OCI-LY1 (cell line): ENCODE measurements around the gene ABHD1.
"Not testable (repeated sequence)": the region's sequence is repeated elsewhere in the genome, so short reads cannot be mapped to it uniquely, and the experiment has no call there.

ENCODE experiments used
- CTCF ChIP-seq: fragments of 200-600 bp; sonication (generic), shearing (Covaris generic); IDR thresholded peaks from 2 replicates; pipeline ENCODE4 v1.5.1; 2017; ENCODE audit warnings: mild to moderate bottlenecking, antibody characterized with exemption, low read length, moderate library complexity, mixed read lengths
- EZH2 ChIP-seq: fragments of 200-600 bp; sonication (generic), shearing (Covaris generic); IDR thresholded peaks from 2 replicates; pipeline ENCODE4 v1.8.0; 2017; ENCODE audit warnings: borderline replicate concordance, mixed run types, mild to moderate bottlenecking, antibody characterized with exemption, low read length, moderate library complexity, mixed read lengths

DNA sequence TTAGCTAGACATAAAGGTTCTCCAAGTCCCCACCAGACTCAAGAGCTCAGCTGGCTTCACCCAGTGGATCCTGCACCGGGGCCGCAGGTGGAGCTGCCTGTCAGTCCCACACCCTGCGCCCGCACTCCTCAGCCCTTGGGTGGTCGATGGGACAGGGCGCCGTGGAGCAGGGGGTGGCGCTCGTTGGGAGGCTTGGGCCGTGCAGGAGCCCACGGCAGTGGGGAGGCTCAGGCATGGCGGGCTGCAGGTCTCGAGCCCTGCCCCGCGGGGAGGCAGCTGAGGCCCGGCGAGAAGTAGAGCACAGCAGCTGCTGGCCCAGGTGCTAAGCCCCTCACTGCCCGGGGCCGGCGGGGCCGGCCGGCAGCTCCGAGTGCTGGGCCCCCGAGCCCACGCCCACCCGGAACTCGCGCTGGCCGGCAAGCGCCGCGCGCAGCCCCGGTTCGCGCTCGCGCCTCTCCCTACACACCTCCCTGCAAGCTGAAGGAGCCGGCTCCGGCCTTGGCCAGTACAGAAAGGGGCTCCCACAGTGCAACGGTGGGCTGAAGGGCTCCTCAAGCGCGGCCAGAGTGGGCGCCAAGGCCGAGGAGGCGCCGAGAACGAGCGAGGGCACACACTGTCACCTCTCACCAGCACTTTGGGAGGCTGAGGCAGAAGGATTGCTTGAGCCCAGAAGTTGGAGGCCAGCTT is 12.1 kb upstream of the ABHD1 start:
- TF ChIP-seq CTCF, EZH2: not testable (repeated sequence)
